Measurements from ENCODE around the gene ADK.

GRCh38 chr10:74179111-74179710 is 28.2 kb downstream of the ADK start:
- no peak for TF ChIP-seq EZH2 (IDR thresholded peaks at IDR 0.05; ENCODE audit: low read length)
- no peak for TF ChIP-seq CTCF (optimal IDR thresholded peaks at IDR 0.05 in 1 of 3, IDR thresholded peaks at IDR 0.05 in 1 of 3, conservative IDR thresholded peaks at IDR 0.05 in 1 of 3; ENCODE audit: extremely low read depth in 1 of 3, insufficient read depth in 2 of 3, low read length in 3 of 3)
